Measurements from ENCODE around the gene ARHGAP4.

The ARHGAP4 gene

GRCh38 chrX:153870288-153870690, 55.8 kb downstream of the ARHGAP4 start:
- FAIRE-seq (no peak), DNase-seq (ENCODE audit: insufficient read length, low spot score) (no peak)
- TF ChIP-seq CTCF (IDR thresholded peaks at IDR 0.05; ENCODE audit: insufficient read depth, missing control alignments): no peak

GRCh38 chrX:153869473-153870287, 56.4 kb downstream of the ARHGAP4 start:
- no peak for FAIRE-seq
- TF ChIP-seq CTCF (IDR thresholded peaks at IDR 0.05; ENCODE audit: insufficient read depth, missing control alignments): no peak
- no peak for DNase-seq (ENCODE audit: insufficient read length, low spot score)

GRCh38 chrX:153868576-153869472, 57.2 kb downstream of the ARHGAP4 start:
- DNase-seq (ENCODE audit: insufficient read length, low spot score): no peak
- no peak for TF ChIP-seq CTCF (IDR thresholded peaks at IDR 0.05; ENCODE audit: insufficient read depth, missing control alignments)

GRCh38 chrX:153867671-153868070, 58.4 kb downstream of the ARHGAP4 start:
- no peak for TF ChIP-seq CTCF (IDR thresholded peaks at IDR 0.05; ENCODE audit: insufficient read depth, missing control alignments)

More at GRCh38 chrX:153868576-153869472, 57.2 kb downstream of the ARHGAP4 start:
- FAIRE-seq: no peak

GRCh38 chrX:153867139-153867538, 58.9 kb downstream of the ARHGAP4 start:
- no peak for DNase-seq (ENCODE audit: insufficient read length, low spot score)
- FAIRE-seq: no peak
- TF ChIP-seq CTCF (IDR thresholded peaks at IDR 0.05; ENCODE audit: insufficient read depth, missing control alignments): no peak

More at GRCh38 chrX:153867671-153868070, 58.4 kb downstream of the ARHGAP4 start:
- FAIRE-seq (no peak), DNase-seq (ENCODE audit: insufficient read length, low spot score) (no peak)

- DNase-seq (ENCODE audit: insufficient read length, low spot score) (no peak), FAIRE-seq (no peak)
- no peak for TF ChIP-seq CTCF (IDR thresholded peaks at IDR 0.05; ENCODE audit: insufficient read depth, missing control alignments)
These were observed 59.6 kb downstream of the ARHGAP4 start for GRCh38 chrX:153866302-153867019.
